OCI-LY7 (cell line): ENCODE data around the gene COPG1.

Experiments
- EZH2phosphoT487 ChIP-seq: fragments of 200-600 bp; sonication (generic); IDR thresholded peaks from 2 replicates; pipeline ENCODE4 v1.6.1; 2018; ENCODE audit warnings: low read depth, borderline replicate concordance, mild to moderate bottlenecking, mixed run types, antibody characterized with exemption, low read length, moderate library complexity, mixed read lengths
- TF ChIP-seq, protein P1 (sequence below): fragments of 200-600 bp; sonication (generic); conservative IDR thresholded peaks from 2 replicates; pipeline ENCODE4 v1.5.1; 2014; ENCODE audit warnings: mild to moderate bottlenecking, antibody characterized with exemption, low read length, moderate library complexity, mixed read lengths

DNA sequence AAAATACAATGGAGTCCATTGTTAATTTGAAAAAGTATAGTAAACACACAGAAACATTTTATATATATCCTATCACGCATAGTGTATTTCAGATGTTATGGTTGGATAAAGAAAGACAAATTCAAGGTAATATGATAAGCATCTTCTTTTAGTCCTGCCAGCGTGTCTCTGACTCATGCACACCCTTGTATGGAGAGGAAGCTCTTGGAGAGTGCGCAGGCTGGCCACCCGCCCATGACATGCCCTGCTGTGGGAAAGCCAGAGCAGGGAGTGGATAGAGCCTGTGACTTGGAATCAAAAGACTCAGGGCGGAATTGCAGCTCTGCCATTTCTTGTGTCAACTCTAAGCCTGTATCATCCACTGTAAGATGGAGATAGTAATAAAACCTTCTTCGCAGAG lies 23.0 kb upstream of the COPG1 start:
- TF ChIP-seq, protein P1, sequence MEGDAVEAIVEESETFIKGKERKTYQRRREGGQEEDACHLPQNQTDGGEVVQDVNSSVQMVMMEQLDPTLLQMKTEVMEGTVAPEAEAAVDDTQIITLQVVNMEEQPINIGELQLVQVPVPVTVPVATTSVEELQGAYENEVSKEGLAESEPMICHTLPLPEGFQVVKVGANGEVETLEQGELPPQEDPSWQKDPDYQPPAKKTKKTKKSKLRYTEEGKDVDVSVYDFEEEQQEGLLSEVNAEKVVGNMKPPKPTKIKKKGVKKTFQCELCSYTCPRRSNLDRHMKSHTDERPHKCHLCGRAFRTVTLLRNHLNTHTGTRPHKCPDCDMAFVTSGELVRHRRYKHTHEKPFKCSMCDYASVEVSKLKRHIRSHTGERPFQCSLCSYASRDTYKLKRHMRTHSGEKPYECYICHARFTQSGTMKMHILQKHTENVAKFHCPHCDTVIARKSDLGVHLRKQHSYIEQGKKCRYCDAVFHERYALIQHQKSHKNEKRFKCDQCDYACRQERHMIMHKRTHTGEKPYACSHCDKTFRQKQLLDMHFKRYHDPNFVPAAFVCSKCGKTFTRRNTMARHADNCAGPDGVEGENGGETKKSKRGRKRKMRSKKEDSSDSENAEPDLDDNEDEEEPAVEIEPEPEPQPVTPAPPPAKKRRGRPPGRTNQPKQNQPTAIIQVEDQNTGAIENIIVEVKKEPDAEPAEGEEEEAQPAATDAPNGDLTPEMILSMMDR, result no peak
- no peak for TF ChIP-seq EZH2phosphoT487
